Uterus (tissue), 4 donors: ENCODE results near the gene OTOP3. TPM values are rescaled to one million over a fixed set of nuclear protein-coding genes. Genes with fewer than 3 reads are reported as not detected.

Source experiments
- DNase-seq, 2 donors: peaks; one replicate each; pipeline ENCODE4 v3.0.0-alpha.2; 2019 to 2020
- H3K27ac ChIP-seq, 2 donors: fragments of 200-600 bp; sonication (generic); 1 replicate in 1 of 2; 2 replicates in 1 of 2; pipeline ENCODE4 v1.5.1; 2016 to 2018
- H3K27me3 ChIP-seq, 2 donors: fragments of 200-600 bp; sonication (generic); one replicate each; pipeline ENCODE4 v1.5.1; 2018 to 2019; ENCODE audit warnings: control low read depth in 1 of 2
- H3K36me3 ChIP-seq, 2 donors: fragments of 200-600 bp; sonication (generic); one replicate each; pipeline ENCODE4 v1.5.1; 2019; ENCODE audit warnings: control low read depth in 1 of 2
- H3K4me1 ChIP-seq, 2 donors: fragments of 200-600 bp; sonication (generic); one replicate each; pipeline ENCODE4 v1.5.1; 2018 to 2019; ENCODE audit warnings: control low read depth in 1 of 2
- H3K4me3 ChIP-seq, 2 donors: fragments of 200-600 bp; sonication (generic); 1 replicate in 1 of 2; 2 replicates in 1 of 2; pipeline ENCODE4 v1.5.1; 2018 to 2019; ENCODE audit warnings: mild to moderate bottlenecking in 1 of 2
- H3K9me3 ChIP-seq, 2 donors: fragments of 200-600 bp; sonication (generic); one replicate each; pipeline ENCODE4 v1.5.1; 2019; ENCODE audit warnings: control low read depth in 1 of 2
- CTCF ChIP-seq, 4 experiments: fragments of 200-600 bp in 2 of 4; fragments of 450-650 bp in 2 of 4; sonication (generic) in 2 of 4; IDR thresholded peaks; one replicate each; pipeline ENCODE4 v1.5.1; 2016 to 2019; ENCODE audit warnings: antibody characterized with exemption in 4 of 4, mild to moderate bottlenecking in 2 of 4, moderate library complexity in 1 of 4
- POLR2A ChIP-seq, 2 donors: fragments of 450-650 bp; IDR thresholded peaks; one replicate each; pipeline ENCODE4 v1.6.1; 2016; ENCODE audit warnings: antibody characterized with exemption in 2 of 2, mild to moderate bottlenecking in 1 of 2, moderate library complexity in 1 of 2
- intact Hi-C: fragments of 100-400 bp; cut with DNase I; formaldehyde crosslinking; loops from one replicate; pipeline ENCODE4 v1.15.1; 2023; ENCODE audit warnings: low total_unique reads
- total RNA-seq, 4 donors: library from RNA; depleted of rRNA in 3 of 4; stranded (reverse); fragments of >200 nt in 3 of 4; gene quantifications; one replicate each; pipeline versions ENCODE4 v1.1.0 to v1.2.4, GENCODE V29; 2014 to 2023
- donor health status: DM: yes; HTN: yes; CAD: no.

Gene OTOP3
- total RNA-seq, 4 donors from 2014 or later = not detected

- H3K27me3 ChIP-seq = no peaks in the 10 kb centered on the region
- intact Hi-C loops = no loop called here
- TF ChIP-seq CTCF (IDR thresholded peaks at IDR 0.05) (no peak), POLR2A (IDR thresholded peaks at IDR 0.05) (no peak)
- DNase-seq = no peak
- peaks cover 0 to 11% of the 10 kb centered on the region in 2 donors for H3K4me1 ChIP-seq
- H3K36me3 ChIP-seq = no peaks in the 10 kb centered on the region
- H3K4me3 ChIP-seq = no peak overlapping the region
- H3K9me3 ChIP-seq = no peaks in the 10 kb centered on the region
- H3K27ac ChIP-seq = no peak overlapping the region
Observed at GRCh38 chr17:74921769-74922168, 13.9 kb upstream of the OTOP3 start.

- intact Hi-C loops = no loop called here
- Histone ChIP-seq H3K27me3 (no peaks in the 10 kb centered on the region), H3K27ac (no peak overlapping the region), H3K4me1 (peaks cover 0 to 11% of the 10 kb centered on the region in 2 donors), H3K4me3 (peak overlapping the region in 1 of 2 donors; percentile 32), H3K9me3 (no peaks in the 10 kb centered on the region), H3K36me3 (no peaks in the 10 kb centered on the region)
- peak in 1 of 2 donors; percentile 23 for DNase-seq
- TF ChIP-seq CTCF (IDR thresholded peaks at IDR 0.05) (no peak), POLR2A (IDR thresholded peaks at IDR 0.05) (no peak)
Observed at GRCh38 chr17:74922172-74922571, 13.5 kb upstream of the OTOP3 start.

- Histone ChIP-seq H3K36me3 (no peaks in the 10 kb centered on the region), H3K27me3 (no peaks in the 10 kb centered on the region), H3K27ac (no peak within 1 kb of the TSS), H3K9me3 (no peaks in the 10 kb centered on the region), H3K4me3 (peak within 1 kb of the TSS; percentile 27 to 32), H3K4me1 (peaks cover 0 to 11% of the 10 kb centered on the region in 2 donors)
- DNase-seq = peak; percentile 31 to 41
- intact Hi-C loops = no loop called here
- TF ChIP-seq CTCF (IDR thresholded peaks at IDR 0.05) (no peak), POLR2A (IDR thresholded peaks at IDR 0.05) (no peak)
Observed at GRCh38 chr17:74922694-74923537, 12.8 kb upstream of the OTOP3 start, which contains the start of gene USH1G. Gene USH1G (minus strand): TSS chr17:74923255. CDS start chr17:74923073, 182 bp downstream.

- Histone ChIP-seq H3K4me1 (peaks cover 0 to 11% of the 10 kb centered on the region in 2 donors), H3K9me3 (no peaks in the 10 kb centered on the region), H3K36me3 (no peaks in the 10 kb centered on the region), H3K27me3 (no peaks in the 10 kb centered on the region), H3K4me3 (peak overlapping the region; percentile 27 to 32), H3K27ac (no peak overlapping the region)
- intact Hi-C loops = no loop called here
- peak; percentile 59 to 62 for DNase-seq
- TF ChIP-seq POLR2A (IDR thresholded peaks at IDR 0.05) = no peak
- peak; percentile 62 to 84 (median 72) for TF ChIP-seq CTCF (IDR thresholded peaks at IDR 0.05)
Observed at GRCh38 chr17:74923538-74924249, 12.0 kb upstream of the OTOP3 start.
